DND-41 (cell line): ENCODE measurements around the gene BCAP31.

Experiments
- EZH2 ChIP-seq: IDR thresholded peaks from 3 replicates; pipeline ENCODE4 v1.6.1; 2012; ENCODE audit warnings: borderline replicate concordance, low read depth, mild to moderate bottlenecking, moderate library complexity, low read length, inconsistent platforms; ENCODE audit not compliant: severe bottlenecking
- TF ChIP-seq, protein P1 (sequence below): IDR thresholded peaks from 2 replicates; pipeline ENCODE4 v1.5.1; 2012; ENCODE audit warnings: borderline replicate concordance, low read length, moderate library complexity, mild to moderate bottlenecking; ENCODE audit not compliant: poor library complexity, severe bottlenecking; ENCODE audit errors: extremely low read depth

- TF ChIP-seq, protein P1, sequence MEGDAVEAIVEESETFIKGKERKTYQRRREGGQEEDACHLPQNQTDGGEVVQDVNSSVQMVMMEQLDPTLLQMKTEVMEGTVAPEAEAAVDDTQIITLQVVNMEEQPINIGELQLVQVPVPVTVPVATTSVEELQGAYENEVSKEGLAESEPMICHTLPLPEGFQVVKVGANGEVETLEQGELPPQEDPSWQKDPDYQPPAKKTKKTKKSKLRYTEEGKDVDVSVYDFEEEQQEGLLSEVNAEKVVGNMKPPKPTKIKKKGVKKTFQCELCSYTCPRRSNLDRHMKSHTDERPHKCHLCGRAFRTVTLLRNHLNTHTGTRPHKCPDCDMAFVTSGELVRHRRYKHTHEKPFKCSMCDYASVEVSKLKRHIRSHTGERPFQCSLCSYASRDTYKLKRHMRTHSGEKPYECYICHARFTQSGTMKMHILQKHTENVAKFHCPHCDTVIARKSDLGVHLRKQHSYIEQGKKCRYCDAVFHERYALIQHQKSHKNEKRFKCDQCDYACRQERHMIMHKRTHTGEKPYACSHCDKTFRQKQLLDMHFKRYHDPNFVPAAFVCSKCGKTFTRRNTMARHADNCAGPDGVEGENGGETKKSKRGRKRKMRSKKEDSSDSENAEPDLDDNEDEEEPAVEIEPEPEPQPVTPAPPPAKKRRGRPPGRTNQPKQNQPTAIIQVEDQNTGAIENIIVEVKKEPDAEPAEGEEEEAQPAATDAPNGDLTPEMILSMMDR, result no peak
- no peak for TF ChIP-seq EZH2
Measured at GRCh38 chrX:153719238-153719637, 4.9 kb downstream of the BCAP31 start.
